GM18909 (cell line): Measurements from ENCODE around the gene FNBP1L.

Experiments used
- ATAC-seq: cut with Tn5 transposase; IDR thresholded peaks from one replicate; pipeline ENCODE4 v1.9.1; 2021; ENCODE audit warnings: mild to moderate bottlenecking; ENCODE audit not compliant: unreplicated experiment, poor library complexity

FNBP1L gene

GRCh38 chr1:93585059-93585966 is 137.4 kb downstream of the FNBP1L start:
- ATAC-seq, result no peak

GRCh38 chr1:93587354-93587753 is 139.4 kb downstream of the FNBP1L start:
- ATAC-seq, result no peak

- ATAC-seq, result no peak
These were observed 140.3 kb downstream of the FNBP1L start for GRCh38 chr1:93588206-93588605.

- ATAC-seq, result no peak
These were observed 141.0 kb downstream of the FNBP1L start for GRCh38 chr1:93588955-93589354.

GRCh38 chr1:93591291-93591675 is 143.4 kb downstream of the FNBP1L start:
- peak; percentile 41 for ATAC-seq

- peak; percentile 87 for ATAC-seq
These were observed 144.0 kb downstream of the FNBP1L start for GRCh38 chr1:93591676-93592550.

- ATAC-seq, result no peak
These were observed 144.6 kb downstream of the FNBP1L start for GRCh38 chr1:93592551-93592949.

GRCh38 chr1:93593854-93594602 is 146.1 kb downstream of the FNBP1L start:
- no peak for ATAC-seq

- no peak for ATAC-seq
These were observed 146.6 kb downstream of the FNBP1L start for GRCh38 chr1:93594603-93594880.

GRCh38 chr1:93595266-93595665 is 147.3 kb downstream of the FNBP1L start:
- ATAC-seq, result no peak

- no peak for ATAC-seq
These were observed 147.8 kb downstream of the FNBP1L start for GRCh38 chr1:93595743-93596142.

- ATAC-seq, result no peak
These were observed 148.6 kb downstream of the FNBP1L start for GRCh38 chr1:93596329-93597089.

- ATAC-seq, result no peak
These were observed 149.8 kb downstream of the FNBP1L start for GRCh38 chr1:93597709-93598108.

GRCh38 chr1:93598396-93598795 is 150.5 kb downstream of the FNBP1L start:
- ATAC-seq, result no peak

GRCh38 chr1:93598861-93599439 is 151.0 kb downstream of the FNBP1L start:
- ATAC-seq, result no peak

GRCh38 chr1:93599479-93599878 is 151.6 kb downstream of the FNBP1L start:
- ATAC-seq, result no peak

GRCh38 chr1:93600663-93601062 is 152.7 kb downstream of the FNBP1L start:
- ATAC-seq, result no peak

GRCh38 chr1:93601686-93602085 is 153.8 kb downstream of the FNBP1L start:
- no peak for ATAC-seq

- no peak for ATAC-seq
These were observed 154.2 kb downstream of the FNBP1L start for GRCh38 chr1:93602101-93602500.

GRCh38 chr1:93603106-93603505 is 155.2 kb downstream of the FNBP1L start:
- ATAC-seq, result no peak
